Central memory CD8-positive, alpha-beta T cell (primary cell): ENCODE measurements around the gene SPR.

Source experiments
- ATAC-seq: fragments of 150-1000 bp; cut with Tn5 transposase; replicated peaks from 2 replicates; pipeline ENCODE4 v1.10.0; 2022; ENCODE audit warnings: mild to moderate bottlenecking, moderate FRiP score, moderate number of reproducible peaks; ENCODE audit not compliant: poor library complexity, severe bottlenecking; ENCODE audit errors: extremely low read depth
- DNase-seq, 2 donors: peaks; one replicate each; pipeline ENCODE4 v3.0.0; 2021; ENCODE audit warnings: low spot score in 2 of 2
- H3K27ac Mint-ChIP-seq: one replicate; pipeline ENCODE4 v1.8.0; 2022; ENCODE audit warnings: low read depth, mild to moderate bottlenecking, moderate library complexity, mixed read lengths
- H3K27me3 Mint-ChIP-seq: one replicate; pipeline ENCODE4 v1.8.0; 2022; ENCODE audit warnings: mixed read lengths
- H3K36me3 Mint-ChIP-seq: one replicate; pipeline ENCODE4 v1.8.0; 2022; ENCODE audit warnings: mild to moderate bottlenecking, moderate library complexity, mixed read lengths; ENCODE audit not compliant: insufficient read depth
- H3K4me1 Mint-ChIP-seq: one replicate; pipeline ENCODE4 v1.8.0; 2022; ENCODE audit warnings: mixed read lengths
- H3K4me3 Mint-ChIP-seq: one replicate; pipeline ENCODE4 v1.8.0; 2022; ENCODE audit warnings: mild to moderate bottlenecking, moderate library complexity, mixed read lengths
- H3K9me3 Mint-ChIP-seq: one replicate; pipeline ENCODE4 v1.8.0; 2022; ENCODE audit warnings: mixed read lengths

SPR gene

GRCh38 chr2:72863046-72863445 is 24.2 kb upstream of the SPR start:
- H3K27me3 Mint-ChIP-seq, result peaks cover 72% of the 10 kb centered on the region

GRCh38 chr2:72864500-72864899 is 22.7 kb upstream of the SPR start:
- Mint-ChIP-seq H3K27me3 (peaks cover 83% of the 10 kb centered on the region), H3K4me3 (no peak overlapping the region), H3K36me3 (peaks cover 3% of the 10 kb centered on the region), H3K4me1 (peaks cover 9% of the 10 kb centered on the region), H3K27ac (no peak overlapping the region), H3K9me3 (no peaks in the 10 kb centered on the region)
- no peak for DNase-seq
- no peak for ATAC-seq

More at GRCh38 chr2:72863046-72863445, 24.2 kb upstream of the SPR start:
- H3K4me1 Mint-ChIP-seq, result peaks cover 9% of the 10 kb centered on the region
- H3K27ac Mint-ChIP-seq, result no peak overlapping the region
- no peak for DNase-seq
- H3K4me3 Mint-ChIP-seq, result no peak overlapping the region
- no peak for ATAC-seq
- H3K36me3 Mint-ChIP-seq, result peaks cover 3% of the 10 kb centered on the region
- H3K9me3 Mint-ChIP-seq, result no peaks in the 10 kb centered on the region

GRCh38 chr2:72871060-72871459 is 16.1 kb upstream of the SPR start:
- ATAC-seq, result no peak
- DNase-seq, result no peak
- Mint-ChIP-seq H3K27me3 (peaks cover 72% of the 10 kb centered on the region), H3K4me3 (no peak overlapping the region), H3K36me3 (no peaks in the 10 kb centered on the region), H3K27ac (no peak overlapping the region), H3K9me3 (no peaks in the 10 kb centered on the region), H3K4me1 (no peaks in the 10 kb centered on the region)

GRCh38 chr2:72871880-72872279 is 15.3 kb upstream of the SPR start:
- DNase-seq (no peak), ATAC-seq (no peak)
- Mint-ChIP-seq H3K4me3 (no peak overlapping the region), H3K27ac (no peak overlapping the region), H3K4me1 (no peaks in the 10 kb centered on the region), H3K9me3 (no peaks in the 10 kb centered on the region), H3K36me3 (no peaks in the 10 kb centered on the region), H3K27me3 (peaks cover 64% of the 10 kb centered on the region)

- Mint-ChIP-seq H3K27me3 (peaks cover 71% of the 10 kb centered on the region), H3K36me3 (no peaks in the 10 kb centered on the region), H3K4me1 (peaks cover 5% of the 10 kb centered on the region), H3K27ac (no peak overlapping the region), H3K4me3 (no peak overlapping the region), H3K9me3 (no peaks in the 10 kb centered on the region)
- ATAC-seq, result no peak
- DNase-seq, result no peak
Observed at GRCh38 chr2:72883356-72883962, 3.7 kb upstream of the SPR start.

- Mint-ChIP-seq H3K4me1 (peaks cover 5% of the 10 kb centered on the region), H3K4me3 (peak overlapping the region; percentile 74), H3K27ac (no peak overlapping the region), H3K27me3 (peaks cover 86% of the 10 kb centered on the region), H3K36me3 (no peaks in the 10 kb centered on the region), H3K9me3 (no peaks in the 10 kb centered on the region)
- DNase-seq (no peak), ATAC-seq (no peak)
Observed at GRCh38 chr2:72886505-72887031, 640 bp upstream of the SPR start.

GRCh38 chr2:72887740-72888437 is 681 bp downstream of the SPR start:
- H3K27me3 Mint-ChIP-seq, result peaks cover 78% of the 10 kb centered on the region
- ATAC-seq (peak; percentile 52), DNase-seq (no peak)
- H3K4me3 Mint-ChIP-seq, result peak overlapping the region; percentile 74
- H3K9me3 Mint-ChIP-seq, result no peaks in the 10 kb centered on the region
- H3K36me3 Mint-ChIP-seq, result no peaks in the 10 kb centered on the region
- H3K27ac Mint-ChIP-seq, result no peak overlapping the region
- peaks cover 5% of the 10 kb centered on the region for H3K4me1 Mint-ChIP-seq

- Mint-ChIP-seq H3K4me3 (no peak overlapping the region), H3K4me1 (peaks cover 5% of the 10 kb centered on the region), H3K36me3 (no peaks in the 10 kb centered on the region), H3K27ac (no peak overlapping the region), H3K9me3 (no peaks in the 10 kb centered on the region), H3K27me3 (peaks cover 76% of the 10 kb centered on the region)
- ATAC-seq, result no peak
- DNase-seq, result no peak
Observed at GRCh38 chr2:72888438-72889202, 1.4 kb downstream of the SPR start.

- H3K36me3 Mint-ChIP-seq, result no peaks in the 10 kb centered on the region
- ATAC-seq, result no peak
Observed at GRCh38 chr2:72889991-72890390, 2.8 kb downstream of the SPR start.

GRCh38 chr2:72891091-72891818 is 4.0 kb downstream of the SPR start:
- Mint-ChIP-seq H3K27ac (no peak overlapping the region), H3K36me3 (no peaks in the 10 kb centered on the region), H3K4me3 (no peak overlapping the region), H3K4me1 (peaks cover 12% of the 10 kb centered on the region), H3K27me3 (peaks cover 78% of the 10 kb centered on the region), H3K9me3 (no peaks in the 10 kb centered on the region)
- no peak for DNase-seq
- ATAC-seq, result no peak

More at GRCh38 chr2:72889991-72890390, 2.8 kb downstream of the SPR start:
- H3K4me3 Mint-ChIP-seq, result no peak overlapping the region
- peaks cover 78% of the 10 kb centered on the region for H3K27me3 Mint-ChIP-seq
- H3K27ac Mint-ChIP-seq, result no peak overlapping the region
- H3K4me1 Mint-ChIP-seq, result peaks cover 5% of the 10 kb centered on the region
- DNase-seq, result no peak
- H3K9me3 Mint-ChIP-seq, result no peaks in the 10 kb centered on the region

- Mint-ChIP-seq H3K4me1 (peaks cover 12% of the 10 kb centered on the region), H3K27me3 (peaks cover 84% of the 10 kb centered on the region), H3K4me3 (no peak overlapping the region), H3K9me3 (no peaks in the 10 kb centered on the region), H3K27ac (no peak overlapping the region), H3K36me3 (no peaks in the 10 kb centered on the region)
- DNase-seq (no peak), ATAC-seq (peak; percentile 75)
Observed at GRCh38 chr2:72892506-72893173, 5.4 kb downstream of the SPR start.
